D721Med (cell line): ENCODE results near the gene RAB40A.

Experiments
- DNase-seq: peaks from one replicate; pipeline ENCODE4 v3.0.0; 2011; ENCODE audit warnings: low spot score; ENCODE audit not compliant: insufficient read length
- FAIRE-seq: peaks from 2 replicates; lab custom pipeline; 2011; peaks lifted over from hg19 to GRCh38; lab: Jason Lieb, UNC
- TF ChIP-seq, protein P1 (sequence below): IDR thresholded peaks from 2 replicates; pipeline ENCODE4 v1.5.1; 2012; ENCODE audit warnings: mild to moderate bottlenecking, control low read depth; ENCODE audit not compliant: insufficient read depth; ENCODE audit errors: missing control alignments

RAB40A gene, protein sequence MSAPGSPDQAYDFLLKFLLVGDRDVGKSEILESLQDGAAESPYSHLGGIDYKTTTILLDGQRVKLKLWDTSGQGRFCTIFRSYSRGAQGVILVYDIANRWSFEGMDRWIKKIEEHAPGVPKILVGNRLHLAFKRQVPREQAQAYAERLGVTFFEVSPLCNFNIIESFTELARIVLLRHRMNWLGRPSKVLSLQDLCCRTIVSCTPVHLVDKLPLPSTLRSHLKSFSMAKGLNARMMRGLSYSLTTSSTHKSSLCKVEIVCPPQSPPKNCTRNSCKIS

GRCh38 chrX:103519389-103519788 is at the start of gene RAB40A:
Gene RAB40A (minus strand): TSS chrX:103519489. CDS start chrX:103500756, 18,733 bp downstream.
- DNase-seq (no peak), FAIRE-seq (peak; percentile 21)
- TF ChIP-seq, protein P1, sequence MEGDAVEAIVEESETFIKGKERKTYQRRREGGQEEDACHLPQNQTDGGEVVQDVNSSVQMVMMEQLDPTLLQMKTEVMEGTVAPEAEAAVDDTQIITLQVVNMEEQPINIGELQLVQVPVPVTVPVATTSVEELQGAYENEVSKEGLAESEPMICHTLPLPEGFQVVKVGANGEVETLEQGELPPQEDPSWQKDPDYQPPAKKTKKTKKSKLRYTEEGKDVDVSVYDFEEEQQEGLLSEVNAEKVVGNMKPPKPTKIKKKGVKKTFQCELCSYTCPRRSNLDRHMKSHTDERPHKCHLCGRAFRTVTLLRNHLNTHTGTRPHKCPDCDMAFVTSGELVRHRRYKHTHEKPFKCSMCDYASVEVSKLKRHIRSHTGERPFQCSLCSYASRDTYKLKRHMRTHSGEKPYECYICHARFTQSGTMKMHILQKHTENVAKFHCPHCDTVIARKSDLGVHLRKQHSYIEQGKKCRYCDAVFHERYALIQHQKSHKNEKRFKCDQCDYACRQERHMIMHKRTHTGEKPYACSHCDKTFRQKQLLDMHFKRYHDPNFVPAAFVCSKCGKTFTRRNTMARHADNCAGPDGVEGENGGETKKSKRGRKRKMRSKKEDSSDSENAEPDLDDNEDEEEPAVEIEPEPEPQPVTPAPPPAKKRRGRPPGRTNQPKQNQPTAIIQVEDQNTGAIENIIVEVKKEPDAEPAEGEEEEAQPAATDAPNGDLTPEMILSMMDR, result no peak

DNA sequence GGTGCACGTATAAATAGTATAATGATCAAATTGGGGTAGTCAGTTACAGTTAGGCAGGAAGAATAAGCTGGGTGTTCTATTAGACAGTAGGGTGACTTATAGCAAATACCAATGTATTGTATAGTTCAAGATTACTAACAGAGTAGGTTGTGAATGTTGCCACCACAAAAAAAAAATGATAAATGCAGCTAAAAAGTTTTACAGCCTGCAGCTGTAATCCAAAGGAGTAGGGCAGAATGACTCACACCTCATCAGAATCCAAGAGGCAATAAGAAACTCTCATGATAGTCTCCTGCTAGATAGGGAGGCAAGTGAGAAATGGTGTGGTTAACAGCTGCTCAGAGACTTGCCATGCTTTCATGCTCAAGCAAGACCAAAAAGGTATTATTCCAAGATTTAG is 46.5 kb upstream of the RAB40A start:
- FAIRE-seq, result no peak
- TF ChIP-seq, protein P1, result no peak

GRCh38 chrX:103565197-103565596 is 45.9 kb upstream of the RAB40A start:
- no peak for DNase-seq
- no peak for FAIRE-seq
- TF ChIP-seq, protein P1, result no peak

More for the DNA sequence above, 46.5 kb upstream of the RAB40A start:
- DNase-seq, result no peak

DNA sequence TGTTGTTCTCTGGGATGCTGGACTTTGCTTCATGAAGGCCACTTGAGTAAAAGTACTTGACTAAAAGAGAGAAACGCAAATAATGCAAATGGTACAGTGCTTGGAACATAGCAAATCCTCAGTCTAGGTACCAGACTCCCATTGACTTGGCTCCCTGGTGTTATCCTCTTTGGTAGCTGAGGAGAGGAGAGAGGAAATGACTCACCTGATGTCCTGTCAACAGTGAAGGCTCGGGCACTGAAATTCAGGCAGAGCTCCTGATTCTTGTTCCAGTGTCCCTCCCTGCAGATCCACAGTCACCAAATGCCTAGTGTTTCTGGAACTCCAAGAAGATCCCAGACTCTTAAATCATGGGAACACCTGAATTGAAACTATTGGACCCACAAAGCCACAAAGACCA is 43.5 kb upstream of the RAB40A start:
- FAIRE-seq, result no peak
- DNase-seq, result no peak

DNA sequence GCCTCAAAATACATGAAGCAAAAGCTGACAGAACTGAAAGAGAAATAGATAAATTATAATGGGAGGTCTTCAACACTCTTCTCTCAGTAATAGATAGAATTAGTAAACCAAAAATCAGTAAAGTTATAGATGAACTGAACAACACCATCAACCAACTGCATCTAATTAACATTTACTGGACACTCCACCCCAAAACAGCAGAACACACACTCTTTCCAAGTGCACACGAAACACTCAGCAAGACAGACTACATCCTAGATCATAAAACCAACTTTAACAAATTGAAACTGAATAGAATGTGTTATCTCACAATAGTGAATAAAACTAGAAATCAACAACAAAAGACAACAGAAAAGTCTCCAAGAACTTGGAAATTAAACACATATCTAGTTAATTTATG is 41.0 kb upstream of the RAB40A start:
- FAIRE-seq (no peak), DNase-seq (no peak)
- TF ChIP-seq, protein P1, result no peak

More for the DNA sequence above, 43.5 kb upstream of the RAB40A start:
- TF ChIP-seq, protein P1, result no peak

DNA sequence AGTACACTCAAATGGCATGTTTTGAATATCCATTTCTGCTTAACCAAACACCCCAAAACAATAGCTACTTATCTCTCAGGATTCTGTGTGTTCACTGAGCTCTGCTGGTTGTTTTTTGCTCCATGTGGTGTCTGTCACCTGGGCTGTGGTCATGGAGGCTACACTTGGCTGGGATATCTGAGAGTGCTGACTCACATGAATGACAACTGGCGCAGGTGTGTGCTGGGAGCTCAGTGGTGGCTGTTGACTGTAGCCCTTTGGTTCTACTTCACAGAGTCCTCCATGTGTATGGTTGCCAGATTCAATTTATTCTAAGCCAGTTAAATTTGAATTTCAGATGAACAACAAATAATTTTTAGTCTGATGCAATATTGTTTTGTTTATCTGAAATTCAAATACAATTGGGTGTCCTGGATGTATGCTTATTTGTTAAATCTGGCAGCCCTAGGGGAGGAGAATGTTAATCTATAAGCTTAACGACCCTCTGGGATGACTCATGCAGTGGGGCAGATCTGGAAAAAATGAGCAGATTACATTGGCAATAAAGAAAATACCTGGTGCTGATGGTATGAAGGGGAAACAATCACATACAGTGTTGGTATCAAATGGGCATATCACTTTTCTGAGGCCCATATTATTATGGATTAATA is 37.8 kb upstream of the RAB40A start:
- no peak for DNase-seq
- FAIRE-seq, result no peak
- TF ChIP-seq, protein P1, result no peak
